ENCODE measurements around the gene GLRX.

- TF ChIP-seq, protein P1, sequence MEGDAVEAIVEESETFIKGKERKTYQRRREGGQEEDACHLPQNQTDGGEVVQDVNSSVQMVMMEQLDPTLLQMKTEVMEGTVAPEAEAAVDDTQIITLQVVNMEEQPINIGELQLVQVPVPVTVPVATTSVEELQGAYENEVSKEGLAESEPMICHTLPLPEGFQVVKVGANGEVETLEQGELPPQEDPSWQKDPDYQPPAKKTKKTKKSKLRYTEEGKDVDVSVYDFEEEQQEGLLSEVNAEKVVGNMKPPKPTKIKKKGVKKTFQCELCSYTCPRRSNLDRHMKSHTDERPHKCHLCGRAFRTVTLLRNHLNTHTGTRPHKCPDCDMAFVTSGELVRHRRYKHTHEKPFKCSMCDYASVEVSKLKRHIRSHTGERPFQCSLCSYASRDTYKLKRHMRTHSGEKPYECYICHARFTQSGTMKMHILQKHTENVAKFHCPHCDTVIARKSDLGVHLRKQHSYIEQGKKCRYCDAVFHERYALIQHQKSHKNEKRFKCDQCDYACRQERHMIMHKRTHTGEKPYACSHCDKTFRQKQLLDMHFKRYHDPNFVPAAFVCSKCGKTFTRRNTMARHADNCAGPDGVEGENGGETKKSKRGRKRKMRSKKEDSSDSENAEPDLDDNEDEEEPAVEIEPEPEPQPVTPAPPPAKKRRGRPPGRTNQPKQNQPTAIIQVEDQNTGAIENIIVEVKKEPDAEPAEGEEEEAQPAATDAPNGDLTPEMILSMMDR (IDR thresholded peaks at IDR 0.05): no peak
- no peak for TF ChIP-seq EP300 (IDR thresholded peaks at IDR 0.05; ENCODE audit: borderline replicate concordance in 1 of 2, low read depth in 1 of 2, low read length in 1 of 2)
- TF ChIP-seq, protein P2, sequence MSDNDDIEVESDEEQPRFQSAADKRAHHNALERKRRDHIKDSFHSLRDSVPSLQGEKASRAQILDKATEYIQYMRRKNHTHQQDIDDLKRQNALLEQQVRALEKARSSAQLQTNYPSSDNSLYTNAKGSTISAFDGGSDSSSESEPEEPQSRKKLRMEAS (IDR thresholded peaks at IDR 0.05; ENCODE audit: low read depth): no peak
- no peak for TF ChIP-seq GABPA (IDR thresholded peaks at IDR 0.05; ENCODE audit: low read depth)
These were observed 34.0 kb upstream of the GLRX start for GRCh38 chr5:95856501-95856981.

Measured in SK-N-SH (cell line).